Measurements from ENCODE around the gene MANBA. TPM values are rescaled to one million over a fixed set of nuclear protein-coding genes. Genes with fewer than 3 reads are reported as not detected.
"Not testable (repeated sequence)": the region's sequence is repeated elsewhere in the genome, so short reads cannot be mapped to it uniquely, and the experiment has no call there.

The MANBA gene
- total RNA-seq, 2 experiments from 2014 or later = 13.8 to 15.2 TPM

DNA sequence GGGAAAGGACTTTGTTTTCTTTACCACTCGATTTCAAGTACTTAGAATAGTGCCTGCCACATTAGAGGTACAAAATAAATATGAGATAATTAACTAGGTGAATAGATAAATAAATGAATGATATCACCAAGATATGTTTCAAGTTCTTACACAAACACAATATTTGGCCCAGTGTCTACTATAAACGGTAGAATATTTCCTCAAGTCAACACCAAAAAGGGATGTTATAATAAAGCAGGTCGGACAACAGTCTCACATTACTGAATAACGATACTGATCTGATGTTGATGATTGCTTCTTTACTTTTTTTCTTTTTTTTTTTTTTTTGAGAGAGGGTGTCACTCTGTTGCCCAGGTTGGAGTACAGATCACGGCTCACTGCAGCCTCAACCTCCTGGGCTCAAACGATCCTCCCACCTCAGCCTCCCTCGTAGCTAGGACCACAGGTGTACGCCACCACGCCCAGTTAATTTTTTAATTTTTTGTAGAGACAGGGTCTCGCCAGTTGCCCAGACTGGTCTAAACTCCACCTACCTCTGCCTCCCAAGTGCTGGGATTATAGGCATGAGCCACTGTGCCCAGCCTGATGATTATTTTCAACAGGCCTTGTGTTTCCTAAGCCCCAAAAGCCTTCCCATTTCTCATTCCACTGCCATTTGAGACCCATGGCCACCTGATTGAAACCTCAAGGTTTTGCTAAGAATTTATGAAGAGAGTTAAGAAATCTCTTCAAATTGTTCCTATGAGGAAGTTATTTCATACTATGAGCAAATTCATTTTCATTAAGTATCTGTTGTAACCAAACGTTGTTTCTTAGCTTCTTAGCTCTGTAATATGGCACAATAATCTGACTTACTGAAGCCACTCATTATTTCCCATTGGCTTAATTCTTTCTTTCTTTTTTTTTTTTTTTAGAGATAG, 2.3 kb downstream of the MANBA start:
- Mint-ChIP-seq H3K27ac (no peak overlapping the region), H3K36me3 (ENCODE audit: low read depth) (peaks cover 7% of the 10 kb centered on the region), H3K4me1 (peaks cover 39% of the 10 kb centered on the region), H3K4me3 (no peak overlapping the region), H3K9me3 (peaks cover 6% of the 10 kb centered on the region), H3K27me3 (peaks cover 2% of the 10 kb centered on the region)
- POLR2A ChIA-PET = no interaction called here
- CTCF ChIA-PET = interaction anchor here (0.6 kb wide), 2 partner anchors 19 to 1058 kb away, joined by 3 to 4 read pairs; no protein-coding TSS in a partner anchor
- no peak for DNase-seq

DNA sequence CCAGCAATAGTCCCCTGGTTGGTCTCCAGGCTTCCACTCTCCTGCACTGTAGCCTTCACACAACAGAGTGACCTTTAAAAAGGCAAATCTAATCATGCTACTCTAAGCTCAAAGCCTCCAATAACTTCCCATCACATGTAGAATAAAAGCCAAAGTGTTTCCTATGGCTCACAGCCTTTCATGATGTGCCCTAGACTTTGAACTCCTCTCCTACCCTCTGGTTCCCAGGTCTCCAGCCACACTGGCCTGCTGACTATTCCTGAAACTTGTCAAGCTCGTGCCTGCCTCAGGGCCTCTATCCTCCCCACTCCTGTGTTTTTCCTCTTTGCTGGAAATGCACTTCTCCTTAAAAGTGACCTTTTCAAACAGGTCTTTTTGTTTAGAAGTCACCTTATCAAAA, 3.1 kb downstream of the MANBA start:
- ChIA-PET POLR2A (no interaction called here), CTCF (interaction anchor here (0.6 to 1.6 kb wide), 2 partner anchors 10 to 13 kb away, joined by 3 to 6 read pairs; no protein-coding TSS in a partner anchor)
- H3K36me3 Mint-ChIP-seq (ENCODE audit: low read depth) = peaks cover 7% of the 10 kb centered on the region
- no peak overlapping the region for H3K4me3 Mint-ChIP-seq
- H3K27ac Mint-ChIP-seq = no peak overlapping the region
- peaks cover 6% of the 10 kb centered on the region for H3K9me3 Mint-ChIP-seq
- H3K4me1 Mint-ChIP-seq = peaks cover 39% of the 10 kb centered on the region
- DNase-seq = no peak
- peaks cover 2% of the 10 kb centered on the region for H3K27me3 Mint-ChIP-seq

DNA sequence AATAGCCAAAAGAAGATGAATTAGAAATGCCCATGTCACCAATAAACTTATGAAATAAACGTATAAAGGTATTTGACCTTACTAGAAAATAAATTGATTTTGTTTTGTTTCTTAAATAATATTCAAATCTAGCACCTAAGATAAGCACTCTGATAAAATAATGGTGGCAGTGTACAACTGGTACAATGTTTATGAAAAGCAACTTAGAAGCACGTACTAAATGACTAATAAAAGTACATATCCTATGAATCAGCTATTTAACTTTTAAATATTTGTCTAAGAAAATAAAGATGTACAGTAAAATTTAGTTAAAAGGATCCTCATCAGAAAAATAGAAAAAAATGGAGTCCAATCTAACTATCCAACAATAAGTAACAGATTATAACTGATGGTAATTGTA, 6.7 kb downstream of the MANBA start:
- POLR2A ChIA-PET = no interaction called here
- CTCF ChIA-PET = no interaction called here

DNA sequence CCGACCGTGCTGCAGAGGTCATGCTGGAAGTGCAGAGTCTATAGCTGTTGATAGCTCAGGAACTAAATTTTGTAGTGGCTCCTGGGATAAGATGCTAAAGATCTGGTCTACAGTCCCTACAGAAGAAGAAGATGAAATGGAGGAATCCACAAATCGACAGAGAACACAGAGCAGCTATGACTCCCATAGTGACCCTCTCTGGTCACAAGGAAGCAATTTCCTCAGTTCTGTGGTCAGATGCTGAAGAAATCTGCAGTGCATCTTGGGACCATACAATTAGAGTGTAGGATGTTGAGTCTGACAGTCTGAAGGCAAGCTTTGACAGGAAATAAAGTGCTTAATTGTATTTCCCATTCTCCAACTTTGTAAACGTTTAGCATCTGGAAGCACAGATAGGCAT, 8.8 kb downstream of the MANBA start:
- H3K4me1 Mint-ChIP-seq = peaks cover 5% of the 10 kb centered on the region
- CTCF ChIA-PET = interaction anchor here (0.9 to 2.5 kb wide), 2 partner anchors 9 to 41 kb away, joined by 3 to 8 read pairs; partner anchors contain the start of gene MANBA

More for the DNA sequence above, 6.7 kb downstream of the MANBA start:
- Mint-ChIP-seq H3K36me3 (ENCODE audit: low read depth) (peaks cover 9% of the 10 kb centered on the region), H3K27ac (no peak overlapping the region), H3K27me3 (no peaks in the 10 kb centered on the region), H3K4me1 (peaks cover 14% of the 10 kb centered on the region), H3K4me3 (no peak overlapping the region), H3K9me3 (peaks cover 6% of the 10 kb centered on the region)
- no peak for DNase-seq

GRCh38 chr4:102743352-102743751, 17.4 kb downstream of the MANBA start:
- POLR2A ChIA-PET, DNase-seq, H3K27me3 Mint-ChIP-seq, H3K4me1 Mint-ChIP-seq, H3K4me3 Mint-ChIP-seq, CTCF ChIA-PET, H3K27ac Mint-ChIP-seq: not testable (repeated sequence)
- H3K9me3 Mint-ChIP-seq = peaks cover 30% of the 10 kb centered on the region
- H3K36me3 Mint-ChIP-seq (ENCODE audit: low read depth) = peaks cover 31% of the 10 kb centered on the region

More for the DNA sequence above, 8.8 kb downstream of the MANBA start:
- peaks cover 5% of the 10 kb centered on the region for H3K36me3 Mint-ChIP-seq (ENCODE audit: low read depth)
- no peak overlapping the region for H3K27ac Mint-ChIP-seq
- peaks cover 6% of the 10 kb centered on the region for H3K9me3 Mint-ChIP-seq
- POLR2A ChIA-PET = no interaction called here
- no peaks in the 10 kb centered on the region for H3K27me3 Mint-ChIP-seq
- no peak overlapping the region for H3K4me3 Mint-ChIP-seq
- DNase-seq = no peak

GRCh38 chr4:102738802-102739201, 22.0 kb downstream of the MANBA start:
- Mint-ChIP-seq H3K9me3 (peaks cover 31% of the 10 kb centered on the region), H3K36me3 (ENCODE audit: low read depth) (peaks cover 31% of the 10 kb centered on the region), H3K4me1 (peaks cover 27% of the 10 kb centered on the region)
- H3K27ac Mint-ChIP-seq, DNase-seq, H3K4me3 Mint-ChIP-seq, H3K27me3 Mint-ChIP-seq, CTCF ChIA-PET, POLR2A ChIA-PET: not testable (repeated sequence)

GRCh38 chr4:102736636-102737549, 23.9 kb downstream of the MANBA start:
- no peak overlapping the region for H3K27ac Mint-ChIP-seq
- peaks cover 23% of the 10 kb centered on the region for H3K4me1 Mint-ChIP-seq
- no peaks in the 10 kb centered on the region for H3K27me3 Mint-ChIP-seq
- peaks cover 23% of the 10 kb centered on the region for H3K36me3 Mint-ChIP-seq (ENCODE audit: low read depth)
- H3K4me3 Mint-ChIP-seq = no peak overlapping the region
- H3K9me3 Mint-ChIP-seq = peaks cover 29% of the 10 kb centered on the region
- no peak for DNase-seq
- ChIA-PET CTCF (interaction anchor here (0.5 to 1.9 kb wide), 2 partner anchors 8 to 13 kb away, joined by 3 to 4 read pairs; no protein-coding TSS in a partner anchor), POLR2A (interaction anchor here (0.7 kb wide), 1 partner anchor 145 kb away, joined by 8 read pairs; no protein-coding TSS in a partner anchor)

- DNase-seq = no peak
- Mint-ChIP-seq H3K36me3 (ENCODE audit: low read depth) (peaks cover 26% of the 10 kb centered on the region), H3K27me3 (no peaks in the 10 kb centered on the region), H3K4me3 (no peak overlapping the region), H3K4me1 (peaks cover 23% of the 10 kb centered on the region), H3K9me3 (peaks cover 29% of the 10 kb centered on the region), H3K27ac (no peak overlapping the region)
- ChIA-PET POLR2A (no interaction called here), CTCF (interaction anchor here (0.6 to 2.1 kb wide), 4 partner anchors 9 to 439 kb away, joined by 3 to 11 read pairs (median 4); no protein-coding TSS in a partner anchor)
Observed at GRCh38 chr4:102735582-102735981, 25.2 kb downstream of the MANBA start.

DNA sequence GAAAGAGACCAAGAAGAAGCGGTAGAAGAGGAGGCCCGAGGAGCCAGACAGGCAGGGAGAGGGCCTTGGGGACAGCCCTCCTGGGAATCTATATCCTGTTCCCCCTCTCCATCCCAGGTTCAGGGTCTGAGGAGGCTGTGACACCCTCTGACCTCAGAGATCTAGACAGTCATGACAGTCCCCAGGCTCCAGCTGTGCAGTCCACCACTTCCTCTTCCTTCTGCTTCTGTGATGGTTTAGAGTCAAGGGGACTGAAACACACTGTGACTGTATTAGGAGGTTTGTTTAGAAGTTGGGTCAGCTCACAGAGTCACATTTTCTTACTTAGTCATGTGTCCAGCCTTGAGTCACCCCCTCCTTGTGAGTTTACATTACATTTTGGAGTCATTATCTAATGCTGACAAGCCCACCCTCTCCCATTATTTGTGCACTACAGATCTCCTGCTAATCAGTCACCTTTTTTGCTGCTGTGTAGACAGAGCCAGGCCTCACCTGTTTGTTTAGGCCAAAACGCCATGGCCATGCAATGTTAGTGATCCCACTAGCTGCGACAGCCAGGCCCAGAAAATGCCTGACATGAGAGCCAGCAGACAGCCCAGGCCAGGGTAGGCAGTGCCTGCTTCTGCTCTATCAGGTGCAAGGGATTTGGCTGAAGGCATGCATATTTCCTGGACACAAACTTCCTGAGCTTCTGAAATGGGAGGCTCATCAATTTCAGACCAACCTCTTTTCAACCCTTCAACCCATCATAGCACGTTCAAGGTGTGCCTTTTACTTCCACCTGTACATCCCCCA, 26.0 kb downstream of the MANBA start:
- DNase-seq = peak; percentile 24
- Mint-ChIP-seq H3K9me3 (peaks cover 25% of the 10 kb centered on the region), H3K27ac (peak overlapping the region; percentile 63), H3K36me3 (ENCODE audit: low read depth) (peaks cover 24% of the 10 kb centered on the region), H3K4me3 (no peak overlapping the region), H3K27me3 (no peaks in the 10 kb centered on the region), H3K4me1 (peaks cover 21% of the 10 kb centered on the region)
- POLR2A ChIA-PET = interaction anchor here (0.6 kb wide), 1 partner anchor 138 kb away, joined by 3 read pairs; no protein-coding TSS in a partner anchor
- CTCF ChIA-PET = interaction anchor here (1.2 to 2.1 kb wide), 2 partner anchors 12 to 27 kb away, joined by 3 to 11 read pairs; no protein-coding TSS in a partner anchor

DNA sequence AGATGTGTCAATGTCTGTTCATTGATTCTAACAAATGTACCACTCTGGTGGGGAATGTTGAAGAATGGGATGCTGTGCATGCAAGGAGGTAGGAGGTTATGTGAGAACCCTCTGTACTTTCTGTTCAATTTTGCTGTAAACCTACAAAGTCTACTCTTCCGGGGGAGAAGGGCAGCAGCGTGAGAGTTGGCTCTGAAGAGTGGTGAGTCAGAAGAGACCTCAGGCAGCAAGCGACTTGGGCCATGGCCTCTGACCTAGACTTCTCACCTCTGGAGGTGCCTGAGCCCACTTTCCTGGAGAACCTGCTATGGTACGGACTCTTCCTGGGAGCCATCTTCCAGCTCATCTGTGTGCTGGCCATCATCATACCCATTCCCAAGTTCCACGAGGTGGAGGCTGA, 26.7 kb downstream of the MANBA start:
- Mint-ChIP-seq H3K9me3 (peaks cover 20% of the 10 kb centered on the region), H3K4me1 (peaks cover 21% of the 10 kb centered on the region), H3K36me3 (ENCODE audit: low read depth) (peaks cover 23% of the 10 kb centered on the region), H3K27ac (peak overlapping the region; percentile 63), H3K4me3 (no peak overlapping the region), H3K27me3 (no peaks in the 10 kb centered on the region)
- ChIA-PET POLR2A (no interaction called here), CTCF (interaction anchor here (2.1 kb wide), 1 partner anchor 13 kb away, joined by 11 read pairs; no protein-coding TSS in a partner anchor)
- no peak for DNase-seq

DNA sequence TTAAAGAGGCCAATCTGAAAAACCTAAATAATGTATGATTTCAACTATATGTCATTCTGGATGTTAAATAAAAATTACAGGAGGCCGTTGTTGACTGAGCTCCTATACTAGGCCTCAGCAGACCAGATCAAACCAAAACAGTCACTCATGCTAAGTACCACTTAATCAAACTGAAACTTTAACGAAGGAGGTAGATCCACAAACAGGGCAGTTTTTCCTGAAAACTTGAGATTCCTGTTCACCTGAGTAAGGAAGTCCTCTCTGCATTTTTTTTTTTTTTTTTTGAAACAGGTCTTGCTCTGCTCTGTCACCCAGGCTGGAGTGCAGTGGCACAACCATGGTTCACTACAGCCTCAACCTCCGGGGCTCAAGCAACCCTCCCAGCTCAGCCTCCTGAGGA, 27.7 kb downstream of the MANBA start:
- CTCF ChIA-PET = interaction anchor here (0.6 to 0.9 kb wide), 2 partner anchors 51 to 112 kb away, joined by 3 read pairs; no protein-coding TSS in a partner anchor
- peaks cover 21% of the 10 kb centered on the region for H3K4me1 Mint-ChIP-seq
- peaks cover 11% of the 10 kb centered on the region for H3K9me3 Mint-ChIP-seq
- POLR2A ChIA-PET = no interaction called here
- H3K36me3 Mint-ChIP-seq (ENCODE audit: low read depth) = peaks cover 16% of the 10 kb centered on the region
- H3K27ac Mint-ChIP-seq = no peak overlapping the region
- no peak for DNase-seq
- H3K27me3 Mint-ChIP-seq = no peaks in the 10 kb centered on the region
- no peak overlapping the region for H3K4me3 Mint-ChIP-seq

GRCh38 chr4:102732678-102733077, 28.1 kb downstream of the MANBA start:
- Mint-ChIP-seq H3K27ac (no peak overlapping the region), H3K9me3 (peaks cover 11% of the 10 kb centered on the region), H3K36me3 (ENCODE audit: low read depth) (peaks cover 14% of the 10 kb centered on the region), H3K4me1 (peaks cover 21% of the 10 kb centered on the region), H3K27me3 (no peaks in the 10 kb centered on the region), H3K4me3 (no peak overlapping the region)
- no peak for DNase-seq
- CTCF ChIA-PET = interaction anchor here (0.9 kb wide), 1 partner anchor 112 kb away, joined by 3 read pairs; no protein-coding TSS in a partner anchor
- POLR2A ChIA-PET = no interaction called here

Measured in activated CD4-positive, alpha-beta T cell treated with anti-CD3 and anti-CD28 coated beads, Interleukin-2, amount 10 ng/mL, durations not matched to agents 7 days and 5 days (primary cell).